Osteocyte (in vitro differentiated cells): ENCODE data around the gene PSME1. TPM values are rescaled to one million over a fixed set of nuclear protein-coding genes. Genes with fewer than 3 reads are reported as not detected.
A peak's percentile ranks its signal among the peaks of the same experiment; 100 is the strongest.

Source experiments
- DNase-seq: peaks from one replicate; pipeline ENCODE4 v3.0.0; 2021; ENCODE audit warnings: mixed read lengths; ENCODE audit not compliant: unreplicated experiment; ENCODE audit errors: extremely low spot score
- H3K27ac Mint-ChIP-seq: one replicate; pipeline ENCODE4 v1.8.0; 2021; ENCODE audit warnings: mild to moderate bottlenecking, mixed read lengths; ENCODE audit not compliant: unreplicated experiment
- H3K27me3 Mint-ChIP-seq: one replicate; pipeline ENCODE4 v1.8.0; 2021; ENCODE audit warnings: mixed read lengths; ENCODE audit not compliant: unreplicated experiment
- H3K36me3 Mint-ChIP-seq: one replicate; pipeline ENCODE4 v1.8.0; 2021; ENCODE audit warnings: mixed read lengths; ENCODE audit not compliant: unreplicated experiment
- H3K4me1 Mint-ChIP-seq: one replicate; pipeline ENCODE4 v1.8.0; 2021; ENCODE audit warnings: mixed read lengths; ENCODE audit not compliant: unreplicated experiment
- H3K4me3 Mint-ChIP-seq: one replicate; pipeline ENCODE4 v1.8.0; 2021; ENCODE audit warnings: mild to moderate bottlenecking, moderate library complexity, mixed read lengths; ENCODE audit not compliant: unreplicated experiment
- H3K9me3 Mint-ChIP-seq: one replicate; pipeline ENCODE4 v1.8.0; 2021; ENCODE audit warnings: mixed read lengths; ENCODE audit not compliant: unreplicated experiment
- total RNA-seq: library from RNA; stranded (reverse); gene quantifications from 2 replicates; pipeline ENCODE4 v1.2.1, GENCODE V29; 2021
- TF ChIP-seq, protein P1 (sequence below): fragments of 200-600 bp; sonication (generic); IDR thresholded peaks from 2 replicates; pipeline ENCODE4 v1.5.0; 2021; ENCODE audit warnings: antibody characterized with exemption, mild to moderate bottlenecking, moderate library complexity

The PSME1 gene
- total RNA-seq, 1 donor from 2014 or later, result 156 TPM

DNA sequence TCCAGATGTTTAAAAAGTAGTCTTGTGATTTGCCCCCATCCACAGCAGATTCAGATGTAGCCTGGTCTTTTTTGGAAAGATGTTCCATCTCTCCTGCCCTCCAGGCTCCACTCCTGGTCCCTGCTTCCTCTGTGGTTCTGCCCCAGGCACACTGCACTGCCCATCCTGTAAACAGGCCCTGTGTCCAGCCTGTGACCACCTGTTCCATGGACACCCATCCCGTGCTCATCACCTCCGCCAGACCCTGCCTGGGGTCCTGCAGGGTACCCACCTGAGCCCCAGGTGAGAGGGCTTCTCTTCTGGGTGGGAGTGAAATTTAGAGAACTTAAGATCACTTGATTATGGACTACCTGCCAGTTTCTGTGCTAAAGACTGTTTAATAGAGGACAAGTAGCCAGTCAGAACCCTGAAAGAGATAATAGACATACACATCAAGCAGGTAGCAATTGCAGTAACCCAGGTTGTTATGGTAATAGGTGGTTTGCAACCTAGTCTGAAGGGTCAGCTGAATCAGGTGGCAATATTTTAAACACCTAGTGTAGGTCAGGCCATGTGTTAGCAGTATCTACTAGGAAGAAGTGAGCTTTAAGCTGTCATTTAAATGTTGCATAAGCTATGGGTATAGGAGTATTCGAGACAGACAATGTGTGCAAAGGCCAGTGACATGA, 13.4 kb downstream of the PSME1 start:
- Mint-ChIP-seq H3K27me3 (no peaks in the 10 kb centered on the region), H3K4me3 (peak overlapping the region; percentile 44), H3K4me1 (peaks cover 24% of the 10 kb centered on the region), H3K27ac (no peak overlapping the region), H3K36me3 (peaks cover 20% of the 10 kb centered on the region), H3K9me3 (no peaks in the 10 kb centered on the region)
- TF ChIP-seq, protein P1, sequence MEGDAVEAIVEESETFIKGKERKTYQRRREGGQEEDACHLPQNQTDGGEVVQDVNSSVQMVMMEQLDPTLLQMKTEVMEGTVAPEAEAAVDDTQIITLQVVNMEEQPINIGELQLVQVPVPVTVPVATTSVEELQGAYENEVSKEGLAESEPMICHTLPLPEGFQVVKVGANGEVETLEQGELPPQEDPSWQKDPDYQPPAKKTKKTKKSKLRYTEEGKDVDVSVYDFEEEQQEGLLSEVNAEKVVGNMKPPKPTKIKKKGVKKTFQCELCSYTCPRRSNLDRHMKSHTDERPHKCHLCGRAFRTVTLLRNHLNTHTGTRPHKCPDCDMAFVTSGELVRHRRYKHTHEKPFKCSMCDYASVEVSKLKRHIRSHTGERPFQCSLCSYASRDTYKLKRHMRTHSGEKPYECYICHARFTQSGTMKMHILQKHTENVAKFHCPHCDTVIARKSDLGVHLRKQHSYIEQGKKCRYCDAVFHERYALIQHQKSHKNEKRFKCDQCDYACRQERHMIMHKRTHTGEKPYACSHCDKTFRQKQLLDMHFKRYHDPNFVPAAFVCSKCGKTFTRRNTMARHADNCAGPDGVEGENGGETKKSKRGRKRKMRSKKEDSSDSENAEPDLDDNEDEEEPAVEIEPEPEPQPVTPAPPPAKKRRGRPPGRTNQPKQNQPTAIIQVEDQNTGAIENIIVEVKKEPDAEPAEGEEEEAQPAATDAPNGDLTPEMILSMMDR, result no peak
- no peak for DNase-seq

- Mint-ChIP-seq H3K27ac (no peak overlapping the region), H3K4me1 (peaks cover 24% of the 10 kb centered on the region), H3K9me3 (no peaks in the 10 kb centered on the region), H3K36me3 (peaks cover 23% of the 10 kb centered on the region), H3K27me3 (no peaks in the 10 kb centered on the region), H3K4me3 (no peak overlapping the region)
- no peak for DNase-seq
- TF ChIP-seq, protein P1, result no peak
Measured at GRCh38 chr14:24150061-24150460, 14.1 kb downstream of the PSME1 start.

- DNase-seq, result no peak
- TF ChIP-seq, protein P1, result no peak
- no peaks in the 10 kb centered on the region for H3K27me3 Mint-ChIP-seq
- no peak overlapping the region for H3K27ac Mint-ChIP-seq
- peaks cover 26% of the 10 kb centered on the region for H3K36me3 Mint-ChIP-seq
- H3K4me3 Mint-ChIP-seq, result peak overlapping the region; percentile 35
- peaks cover 21% of the 10 kb centered on the region for H3K4me1 Mint-ChIP-seq
- H3K9me3 Mint-ChIP-seq, result no peaks in the 10 kb centered on the region
Measured at GRCh38 chr14:24150567-24150966, 14.6 kb downstream of the PSME1 start.

DNA sequence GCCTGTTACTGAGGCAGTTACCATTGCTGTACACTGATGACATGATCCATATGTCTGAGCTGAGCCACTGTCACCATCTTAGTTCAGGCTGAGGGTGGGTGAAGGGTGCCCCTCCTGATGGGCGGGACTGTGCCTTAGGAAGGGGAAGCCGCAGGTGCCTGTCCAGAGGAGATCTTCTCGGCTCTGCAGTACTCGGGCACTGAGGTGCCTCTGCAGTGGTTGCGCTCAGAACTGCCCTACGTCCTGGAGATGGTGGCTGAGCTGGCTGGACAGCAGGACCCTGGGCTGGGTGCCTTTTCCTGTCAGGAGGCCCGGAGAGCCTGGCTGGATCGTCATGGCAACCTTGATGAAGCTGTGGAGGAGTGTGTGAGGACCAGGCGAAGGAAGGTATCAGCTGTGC, 15.0 kb downstream of the PSME1 start:
- H3K9me3 Mint-ChIP-seq, result no peaks in the 10 kb centered on the region

DNA sequence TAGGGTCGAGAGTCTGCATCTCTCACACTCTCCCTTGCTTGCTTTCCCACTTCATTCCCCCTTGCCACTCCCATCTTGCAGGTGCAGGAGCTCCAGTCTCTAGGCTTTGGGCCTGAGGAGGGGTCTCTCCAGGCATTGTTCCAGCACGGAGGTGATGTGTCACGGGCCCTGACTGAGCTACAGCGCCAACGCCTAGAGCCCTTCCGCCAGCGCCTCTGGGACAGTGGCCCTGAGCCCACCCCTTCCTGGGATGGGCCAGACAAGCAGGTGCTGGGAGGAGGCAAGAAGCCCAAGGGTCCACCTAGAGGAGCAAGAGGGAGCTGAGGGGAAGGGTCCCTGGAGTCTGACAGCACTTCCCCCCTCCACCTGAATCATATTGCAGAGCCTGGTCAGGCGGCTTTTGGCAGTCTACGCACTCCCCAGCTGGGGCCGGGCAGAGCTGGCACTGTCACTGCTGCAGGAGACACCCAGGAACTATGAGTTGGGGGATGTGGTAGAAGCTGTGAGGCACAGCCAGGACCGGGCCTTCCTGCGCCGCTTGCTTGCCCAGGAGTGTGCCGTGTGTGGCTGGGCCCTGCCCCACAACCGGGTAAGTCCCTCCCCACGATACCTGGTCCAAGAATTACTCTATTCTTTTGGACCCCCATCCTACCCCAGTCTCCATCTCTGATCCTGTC, 15.5 kb downstream of the PSME1 start:
- Mint-ChIP-seq H3K27me3 (no peaks in the 10 kb centered on the region), H3K4me1 (peaks cover 13% of the 10 kb centered on the region), H3K27ac (no peak overlapping the region), H3K4me3 (no peak overlapping the region), H3K9me3 (no peaks in the 10 kb centered on the region), H3K36me3 (peaks cover 31% of the 10 kb centered on the region)
- DNase-seq, result no peak
- TF ChIP-seq, protein P1, result no peak

More for the DNA sequence above, 15.0 kb downstream of the PSME1 start:
- DNase-seq, result no peak
- Mint-ChIP-seq H3K36me3 (peaks cover 31% of the 10 kb centered on the region), H3K4me3 (no peak overlapping the region), H3K4me1 (peaks cover 17% of the 10 kb centered on the region), H3K27me3 (no peaks in the 10 kb centered on the region), H3K27ac (no peak overlapping the region)
- TF ChIP-seq, protein P1, result no peak
